ENCODE data around the gene PRKAG2.

GRCh38 chr7:151774951-151775350 is 102.0 kb downstream of the PRKAG2 start:
- TF ChIP-seq GATA3 (IDR thresholded peaks at IDR 0.05; ENCODE audit: low read depth, low read length): no peak
- TF ChIP-seq GATA2 (IDR thresholded peaks at IDR 0.05; ENCODE audit: low read depth, low read length): no peak

Measured in SH-SY5Y (cell line).